HepG2 (cell line): ENCODE results near the gene MOK. TPM values are rescaled to one million over a fixed set of nuclear protein-coding genes. Genes with fewer than 3 reads are reported as not detected.
A peak's percentile ranks its signal among the peaks of the same experiment; 100 is the strongest.

ENCODE experiments used
- ARNT ChIP-seq: fragments of 450-650 bp; IDR thresholded peaks from 2 replicates; pipeline ENCODE4 v1.6.1; 2017
- FOXK1 ChIP-seq: sonication (generic); formaldehyde crosslinking; IDR thresholded peaks from 2 replicates; pipeline ENCODE4 v1.4.0; 2020; ENCODE audit warnings: low read depth, missing genetic modification reagents, borderline replicate concordance
- ONECUT2 ChIP-seq: sonication (generic); formaldehyde crosslinking; IDR thresholded peaks from 2 replicates; pipeline ENCODE4 v1.4.0; 2020; ENCODE audit warnings: missing genetic modification reagents
- REXO4 ChIP-seq: sonication (generic); formaldehyde crosslinking; IDR thresholded peaks from 2 replicates; pipeline ENCODE4 v1.8.0; 2022; ENCODE audit warnings: missing genetic modification reagents, mild to moderate bottlenecking, borderline replicate concordance
- RFX3 ChIP-seq: IDR thresholded peaks from 2 replicates; pipeline ENCODE4 v1.6.1; 2016; ENCODE audit warnings: missing biosample characterization, missing genetic modification reagents
- RNF2 ChIP-seq: fragments of 450-650 bp; conservative IDR thresholded peaks from 2 replicates; pipeline ENCODE4 v1.6.1; 2016; ENCODE audit warnings: low read depth
- SOX6 ChIP-seq, 2 experiments: fragments of 450-650 bp in 1 of 2; sonication (generic) in 1 of 2; formaldehyde crosslinking in 1 of 2; IDR thresholded peaks; 2 replicates each; pipeline versions ENCODE4 v1.4.0 to v1.6.1; 2017 to 2020; ENCODE audit warnings: antibody characterized with exemption in 1 of 2, mild to moderate bottlenecking in 1 of 2, missing genetic modification reagents in 1 of 2
- ZBTB43 ChIP-seq: sonication (generic); formaldehyde crosslinking; conservative IDR thresholded peaks from 2 replicates; pipeline ENCODE4 v1.4.0; 2020; ENCODE audit warnings: missing genetic modification reagents
- ZFP62 ChIP-seq: sonication (generic); formaldehyde crosslinking; IDR thresholded peaks from 2 replicates; pipeline ENCODE4 v1.4.0; 2020; ENCODE audit warnings: missing genetic modification reagents
- ZNF235 ChIP-seq: sonication (generic); formaldehyde crosslinking; IDR thresholded peaks from 2 replicates; pipeline ENCODE4 v1.8.1; 2023; ENCODE audit warnings: mild to moderate bottlenecking, missing genetic modification reagents, borderline replicate concordance
- ZNF24 ChIP-seq: fragments of 450-650 bp; IDR thresholded peaks from 2 replicates; pipeline ENCODE4 v1.6.1; 2017; ENCODE audit warnings: antibody characterized with exemption, mild to moderate bottlenecking
- ZNF318 ChIP-seq: sonication (generic); formaldehyde crosslinking; IDR thresholded peaks from 2 replicates; pipeline ENCODE4 v1.4.0; 2020; ENCODE audit warnings: mild to moderate bottlenecking, missing genetic modification reagents
- ZNF329 ChIP-seq: sonication (generic); formaldehyde crosslinking; IDR thresholded peaks from 2 replicates; pipeline ENCODE4 v1.9.0; 2021; ENCODE audit warnings: low read depth, mild to moderate bottlenecking, missing genetic modification reagents
- ZNF558 ChIP-seq: sonication (generic); formaldehyde crosslinking; IDR thresholded peaks from 2 replicates; pipeline ENCODE4 v1.9.0; 2022; ENCODE audit warnings: mild to moderate bottlenecking, missing genetic modification reagents, borderline replicate concordance
- ZNF597 ChIP-seq: sonication (generic); formaldehyde crosslinking; IDR thresholded peaks from 2 replicates; pipeline ENCODE4 v1.5.0; 2020; ENCODE audit warnings: missing genetic modification reagents
- ZNF749 ChIP-seq: sonication (generic); formaldehyde crosslinking; IDR thresholded peaks from 2 replicates; pipeline ENCODE4 v1.8.0; 2022; ENCODE audit warnings: mild to moderate bottlenecking, missing genetic modification reagents, moderate library complexity, borderline replicate concordance
- polyA plus RNA-seq, 8 experiments: library from polyadenylated mRNA; depleted of rRNA in 3 of 8; stranded (reverse) in 7 of 8; unstranded in 1 of 8; fragments of >200 nt; fragmentation: Illumina TruSeq in 4 of 8; extraction: Trizol in 4 of 8; gene quantifications; 2 replicates each; pipeline versions ENCODE4 v1.2.1 to v1.2.3, GENCODE V29; 2011 to 2016; ENCODE audit warnings: low read depth in 4 of 8, missing spikeins in 1 of 8, mixed read lengths in 1 of 8; ENCODE audit not compliant: insufficient read depth in 1 of 8
- total RNA-seq, 5 experiments: library from RNA; depleted of rRNA; stranded (reverse); fragments of >200 nt; fragmentation: Illumina TruSeq; extraction: Trizol; gene quantifications; 2 replicates each; pipeline ENCODE4 v1.2.3, GENCODE V29; 2016; ENCODE audit warnings: low read depth in 1 of 5
- TF ChIP-seq, protein P1 (sequence below): IDR thresholded peaks from 2 replicates; pipeline ENCODE4 v1.6.1; 2012; ENCODE audit warnings: inconsistent platforms

Gene MOK
- total and polyA plus RNA-seq, 2 of the 13 experiments (the other 11 are each of a cell fraction or from before 2014, with no cell fraction given) = 15.3 to 16.9 TPM

DNA sequence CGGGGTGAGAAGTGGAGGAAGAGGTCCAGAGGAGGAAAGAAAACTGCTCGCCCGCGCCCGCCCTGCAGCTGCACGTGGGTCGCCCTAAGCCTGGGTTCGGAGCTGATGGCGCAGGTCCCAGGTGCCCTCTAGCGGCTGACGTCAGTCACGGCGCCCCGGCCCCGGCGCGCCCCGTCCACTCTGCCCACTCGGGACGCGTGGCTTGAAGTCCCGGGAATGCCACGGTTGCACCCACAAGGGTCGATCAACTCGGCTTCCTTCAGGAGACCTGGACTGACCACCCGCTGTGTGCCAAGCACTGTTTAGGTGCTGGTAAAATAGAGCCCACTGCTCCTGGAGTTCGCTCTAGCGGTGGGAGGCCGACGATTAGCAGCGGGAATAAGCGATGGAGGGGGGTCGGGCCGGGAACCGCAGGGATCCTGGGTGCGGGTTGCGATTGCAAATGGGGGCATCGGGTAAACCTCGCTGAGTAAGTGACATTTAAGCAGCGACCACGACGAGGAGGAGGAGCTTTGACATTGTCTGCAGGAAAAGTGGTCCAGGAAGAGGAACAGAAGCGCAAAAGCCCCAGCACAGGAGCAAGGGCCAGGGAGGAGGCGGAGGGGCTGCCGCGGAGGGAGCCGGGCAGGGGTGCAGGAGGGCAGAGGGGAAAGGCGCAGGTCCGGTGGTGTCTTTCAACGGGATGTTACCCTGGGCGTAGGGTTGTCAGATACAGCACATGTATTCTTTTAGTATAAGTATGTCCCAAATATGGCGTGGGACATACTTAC is 9.5 kb upstream of the MOK start (continued):
- TF ChIP-seq ZNF318 (CRISPR knock-in tag) (0 out of 2 replicates have a peak, but pooled peaks have one; percentile 31), RNF2 (no peak; the same call in 1 of the 2 replicates), REXO4 (no peak), RFX3 (no peak), SOX6 (IDR thresholded peaks at IDR 0.05) (no peak), SOX6 (CRISPR knock-in tag; IDR thresholded peaks at IDR 0.05) (peak; percentile 59; the same call in 1 of the 2 replicates), FOXK1 (CRISPR knock-in tag) (no peak), ZNF329 (CRISPR knock-in tag) (0 out of 2 replicates have a peak, but pooled peaks have one; percentile 58), ZNF597 (CRISPR knock-in tag) (no peak), ONECUT2 (CRISPR knock-in tag) (no peak), ARNT (no peak), ZFP62 (CRISPR knock-in tag) (no peak), ZNF235 (CRISPR knock-in tag) (no peak), ZBTB43 (CRISPR knock-in tag) (peak; percentile 50; the same call in 1 of the 2 replicates), ZNF24 (no peak), ZNF558 (CRISPR knock-in tag) (peak; percentile 90; the same call in 1 of the 2 replicates), ZNF749 (CRISPR knock-in tag) (0 out of 2 replicates have a peak, but pooled peaks have one; percentile 37)
- TF ChIP-seq, protein P1, sequence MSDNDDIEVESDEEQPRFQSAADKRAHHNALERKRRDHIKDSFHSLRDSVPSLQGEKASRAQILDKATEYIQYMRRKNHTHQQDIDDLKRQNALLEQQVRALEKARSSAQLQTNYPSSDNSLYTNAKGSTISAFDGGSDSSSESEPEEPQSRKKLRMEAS = peak; percentile 97
